K562 (cell line): Measurements from ENCODE around the gene INSIG1. TPM values are rescaled to one million over a fixed set of nuclear protein-coding genes. Genes with fewer than 3 reads are reported as not detected.

Experiments
- ATAC-seq: fragments of 200-7000 bp; cut with Tn5 transposase; 3 replicates; pipeline ENCODE4 v1.9.1; 2020; ENCODE audit warnings: moderate library complexity
- BruUV-seq: library from RNA; stranded (reverse); fragments of 400-500 nt; replicated peaks from 2 replicates; lab custom pipeline; 2021; lab: Mats Ljungman, UMichigan
- CTCF ChIA-PET: fragments of 300-600 bp; formaldehyde crosslinking; extraction: SDS; loops from one replicate; lab custom pipeline; 2021; ENCODE audit warnings: low intra/inter-chr PET ratio; lab: Yijun Ruan, JAX
- POLR2A ChIA-PET: fragments of 300-600, 350-650 bp; sonication (Branson Sonifier 250); formaldehyde crosslinking; extraction: SDS; loops from one replicate; lab custom pipeline; 2021; ENCODE audit warnings: antibody characterized with exemption, inconsistent platforms; lab: Yijun Ruan, JAX
- DNase-seq, 4 experiments: peaks; one replicate each; pipeline versions ENCODE4 v3.0.0 to v3.0.0-alpha.2; 2011 to 2018; ENCODE audit warnings: low spot score in 3 of 4, mixed read lengths in 3 of 4; ENCODE audit errors: extremely low read depth in 1 of 4
- FAIRE-seq: peaks from 2 replicates; lab custom pipeline; 2011; peaks lifted over from hg19 to GRCh38; lab: Jason Lieb, UNC
- H2AFZ ChIP-seq: 2 replicates; pipeline ENCODE4 v1.6.0; 2011; ENCODE audit warnings: low read depth, low read length, control low read depth, inconsistent platforms
- H3K27ac ChIP-seq: fragments of 200-600 bp; 3 replicates; pipeline ENCODE4 v1.8.0; 2011; ENCODE audit warnings: low read depth, mild to moderate bottlenecking, control low read depth, inconsistent platforms, low read length, moderate library complexity, mixed read lengths; ENCODE audit errors: extremely low read depth
- H3K27me3 ChIP-seq, 2 experiments: fragments of 300-600 bp in 1 of 2; 2 replicates in 1 of 2; 3 replicates in 1 of 2; pipeline versions ENCODE4 v1.6.0 to v1.8.0; 2011; ENCODE audit warnings: inconsistent platforms in 2 of 2, low read length in 2 of 2, mild to moderate bottlenecking in 1 of 2, mixed read lengths in 1 of 2, moderate library complexity in 1 of 2; ENCODE audit not compliant: control insufficient read depth in 2 of 2, insufficient read depth in 2 of 2
- H3K36me3 ChIP-seq: fragments of 300-600 bp; 3 replicates; pipeline ENCODE4 v1.8.0; 2011; ENCODE audit warnings: mild to moderate bottlenecking, low read length, inconsistent platforms; ENCODE audit not compliant: control insufficient read depth, insufficient read depth
- H3K4me1 ChIP-seq, 2 experiments: fragments of 200-600 bp in 1 of 2; replicated peaks in 1 of 2; 2 replicates in 1 of 2; 3 replicates in 1 of 2; pipeline versions ENCODE4 v1.5.1 to v1.8.0; 2011; ENCODE audit warnings: inconsistent platforms in 2 of 2, low read length in 2 of 2, mild to moderate bottlenecking in 1 of 2, mixed read lengths in 1 of 2, moderate library complexity in 1 of 2; ENCODE audit not compliant: control insufficient read depth in 2 of 2, insufficient read depth in 2 of 2
- H3K4me2 ChIP-seq: 2 replicates; pipeline ENCODE4 v1.6.1; 2011; ENCODE audit warnings: low read length, control low read depth, inconsistent platforms, mixed read lengths; ENCODE audit not compliant: insufficient read depth
- H3K4me3 ChIP-seq: fragments of 200-600 bp; sonication (generic), shearing (Covaris generic); 2 replicates; pipeline ENCODE4 v1.5.1; 2016; ENCODE audit warnings: control low read depth, inconsistent platforms
- H3K79me2 ChIP-seq: fragments of 200-600 bp; 3 replicates; pipeline ENCODE4 v1.8.0; 2011; ENCODE audit warnings: low read length, inconsistent platforms; ENCODE audit not compliant: control insufficient read depth, insufficient read depth
- H3K9ac ChIP-seq, 2 experiments: 2 replicates each; pipeline versions ENCODE4 v1.6.0 to v1.6.1; 2011; ENCODE audit warnings: low read depth in 2 of 2, low read length in 2 of 2, control low read depth in 1 of 2, inconsistent platforms in 1 of 2, mild to moderate bottlenecking in 1 of 2, mixed read lengths in 1 of 2; ENCODE audit not compliant: insufficient read depth in 1 of 2
- H3K9me1 ChIP-seq: one replicate; pipeline ENCODE4 v1.6.0; 2011; ENCODE audit warnings: inconsistent platforms, mild to moderate bottlenecking, low read length, moderate library complexity; ENCODE audit not compliant: control insufficient read depth, insufficient read depth
- H3K9me3 ChIP-seq: replicated peaks from 2 replicates; pipeline ENCODE4 v1.5.1; 2011; ENCODE audit warnings: low read depth, low read length, inconsistent platforms; ENCODE audit not compliant: control insufficient read depth, insufficient read depth
- H4K20me1 ChIP-seq: replicated peaks from 2 replicates; pipeline ENCODE4 v1.6.1; 2011; ENCODE audit warnings: low read length, inconsistent platforms, mixed read lengths; ENCODE audit not compliant: control insufficient read depth, insufficient read depth
- CREB3 ChIP-seq: fragments of 450-650 bp; conservative IDR thresholded peaks from 2 replicates; pipeline ENCODE4 v1.6.1; 2016; ENCODE audit warnings: missing genetic modification characterization, low read depth, mild to moderate bottlenecking, missing compliant biosample characterization, moderate library complexity
- ETS2 ChIP-seq: IDR thresholded peaks from 2 replicates; pipeline ENCODE4 v1.6.1; 2016; ENCODE audit warnings: borderline replicate concordance, missing genetic modification characterization, mild to moderate bottlenecking, moderate library complexity, missing compliant biosample characterization; ENCODE audit not compliant: poor library complexity, severe bottlenecking
- ETV1 ChIP-seq: fragments of 450-650 bp; conservative IDR thresholded peaks from 2 replicates; pipeline ENCODE4 v1.6.1; 2016; ENCODE audit warnings: missing genetic modification characterization, control low read depth, low read depth, missing compliant biosample characterization
- EWSR1 ChIP-seq: fragments of 450-650 bp; IDR thresholded peaks from 2 replicates; pipeline ENCODE4 v1.6.1; 2018; ENCODE audit warnings: borderline replicate concordance, mild to moderate bottlenecking, low read depth, moderate library complexity; ENCODE audit not compliant: partially characterized antibody
- FOXM1 ChIP-seq, 2 experiments: fragments of 450-650 bp in 1 of 2; sonication (generic) in 1 of 2; formaldehyde crosslinking in 1 of 2; IDR thresholded peaks; 2 replicates each; pipeline versions ENCODE4 v1.6.1 to v1.9.0; 2017 to 2022; ENCODE audit warnings: low read depth in 2 of 2, mild to moderate bottlenecking in 2 of 2, missing genetic modification reagents in 1 of 2, moderate library complexity in 1 of 2
- KLF1 ChIP-seq: fragments of 450-650 bp; IDR thresholded peaks from 2 replicates; pipeline ENCODE4 v1.6.1; 2016; ENCODE audit warnings: missing genetic modification characterization, missing compliant biosample characterization
- SMAD4 ChIP-seq: fragments of 250-450 bp; sonication (Bioruptor Pico); conservative IDR thresholded peaks from 2 replicates; pipeline ENCODE4 v1.8.0; 2021; ENCODE audit warnings: inconsistent platforms, mild to moderate bottlenecking, moderate library complexity
- SP1 ChIP-seq: sonication (generic); formaldehyde crosslinking; IDR thresholded peaks from 2 replicates; pipeline ENCODE4 v1.8.1; 2022; ENCODE audit warnings: mild to moderate bottlenecking, missing genetic modification reagents
- TEAD2 ChIP-seq: fragments of 450-650 bp; IDR thresholded peaks from 2 replicates; pipeline ENCODE4 v1.6.1; 2016; ENCODE audit warnings: missing genetic modification characterization, control low read depth, missing compliant biosample characterization
- ZNF134 ChIP-seq: fragments of 250-450 bp; sonication (Bioruptor Pico); conservative IDR thresholded peaks from 2 replicates; pipeline ENCODE4 v1.4.0; 2020
- ZNF318 ChIP-seq, 2 experiments: fragments of 450-650 bp; IDR thresholded peaks; 2 replicates each; pipeline ENCODE4 v1.6.1; 2016; ENCODE audit warnings: mild to moderate bottlenecking in 2 of 2, borderline replicate concordance in 1 of 2, low read depth in 1 of 2, moderate library complexity in 1 of 2
- ZNF583 ChIP-seq: fragments of 250-450 bp; sonication (Bioruptor Pico); IDR thresholded peaks from 2 replicates; pipeline ENCODE4 v1.4.0; 2020
- WGBS: fragments of 100-300 bp; shearing (Covaris generic); methylation state at CpG from one replicate; pipeline ENCODE4 v1.1.6; 2016; ENCODE audit warnings: low coverage, mixed read lengths; ENCODE audit not compliant: insufficient coverage; ENCODE audit errors: missing lambda C conversion rate; 5-methylcytosine and 5-hydroxymethylcytosine counted together
- in situ Hi-C: fragments of 300-500 bp; cut with MboI; formaldehyde crosslinking; loops from 4 replicates; pipeline ENCODE4 v1.15.0; 2018; ENCODE audit warnings: inconsistent platforms, mixed read lengths
- intact Hi-C: fragments of 100-400 bp; cut with micrococcal nuclease; formaldehyde crosslinking; loops from 2 replicates; pipeline ENCODE4 v1.14.2; 2022
- polyA plus RNA-seq, 8 experiments: library from polyadenylated mRNA; depleted of rRNA in 4 of 8; stranded (reverse) in 5 of 8; unstranded in 3 of 8; fragments of >200 nt; fragmentation: Nextera tagmentation in 2 of 8; fragmentation: Illumina TruSeq in 1 of 8; extraction: Ambion mirVana in 2 of 8; extraction: Trizol in 1 of 8; gene quantifications; 2 replicates each; pipeline versions ENCODE4 v1.2.1 to v1.2.3, GENCODE V29; 2011 to 2014; ENCODE audit warnings: inconsistent platforms in 1 of 8, missing spikeins in 1 of 8
- total RNA-seq, 7 experiments: library from RNA; depleted of rRNA in 6 of 7; stranded (reverse); fragments of >200 nt in 6 of 7; fragmentation: Illumina TruSeq in 2 of 7; extraction: Trizol in 2 of 7; gene quantifications; 2 replicates each; pipeline versions ENCODE4 v1.2.1 to v1.2.3, GENCODE V29; 2011 to 2021; ENCODE audit warnings: low replicate concordance in 1 of 7

The INSIG1 gene
- total and polyA plus RNA-seq, 9 of the 15 experiments (the other 6 are each of a cell fraction or from before 2014, with no cell fraction given): 57.1 to 787 (median 238) TPM

GRCh38 chr7:155358948-155359712, 61.5 kb downstream of the INSIG1 start:
- no peak overlapping the region for H2AFZ ChIP-seq
- no peaks in the 10 kb centered on the region; a peak in 1 of 5 replicates for H3K4me1 ChIP-seq
- no TSS peak for BruUV-seq
- H3K4me2 ChIP-seq: no peak overlapping the region
- H4K20me1 ChIP-seq: 0 out of 2 replicates have a peak, but pooled peaks cover 17% of the 10 kb centered on the region
- CTCF ChIA-PET: no interaction called here
- no peak for ATAC-seq
- TF ChIP-seq TEAD2 (tag): no peak
- no peak for TF ChIP-seq SP1 (CRISPR knock-in tag)
- TF ChIP-seq ETS2 (tag): no peak
- TF ChIP-seq KLF1 (tag): no peak
- TF ChIP-seq CREB3 (tag): no peak
- no peak for TF ChIP-seq SMAD4 (CRISPR knock-in tag)
- no peak for TF ChIP-seq ETV1 (tag)
- no peak for TF ChIP-seq ZNF318 (IDR thresholded peaks at IDR 0.05; ENCODE audit: borderline replicate concordance in 1 of 2, low read depth in 1 of 2)
- TF ChIP-seq EWSR1: no peak
- no peak for TF ChIP-seq ZNF134
- no peak for TF ChIP-seq FOXM1 (IDR thresholded peaks at IDR 0.05; ENCODE audit: low read depth)
- no peak for TF ChIP-seq FOXM1 (CRISPR knock-in tag; IDR thresholded peaks at IDR 0.05; ENCODE audit: low read depth)
- no peak for TF ChIP-seq ZNF583
- TF ChIP-seq, all 486 proteins: peak for 0
- Histone ChIP-seq H3K27ac (no peak overlapping the region), H3K36me3 (no peaks in the 10 kb centered on the region), H3K9me3 (no peaks in the 10 kb centered on the region), H3K9ac (no peak overlapping the region), H3K79me2 (no peaks in the 10 kb centered on the region), H3K4me3 (no peak overlapping the region), H3K27me3 (peaks cover 57 to 95% of the 10 kb centered on the region in 2 experiments), H3K9me1 (no peaks in the 10 kb centered on the region)
- FAIRE-seq (no peak), DNase-seq (no peak)
- in situ Hi-C loops: no loop called here
- intact Hi-C loops: no loop called here
- 2% methylated on average over 16 of the region's 16 CpGs for WGBS
- POLR2A ChIA-PET: interaction anchor here (0.7 kb wide), 1 partner anchor 1663 kb away, joined by 3 read pairs; no protein-coding TSS in a partner anchor
